Astrocyte (in vitro differentiated cells and primary cell): ENCODE data around the gene ADAP1.

Source experiments
- CTCF ChIP-seq: IDR thresholded peaks from 2 replicates; pipeline ENCODE4 v1.5.1; 2011; ENCODE audit warnings: low read depth, mild to moderate bottlenecking, inconsistent platforms, low read length, moderate library complexity; ENCODE audit not compliant: insufficient read depth
- EZH2 ChIP-seq: IDR thresholded peaks from 2 replicates; pipeline ENCODE4 v1.6.1; 2012; ENCODE audit warnings: mild to moderate bottlenecking, low read length, inconsistent platforms; ENCODE audit not compliant: insufficient read depth

- TF ChIP-seq EZH2 (no peak), CTCF (no peak)
Observed at GRCh38 chr7:940599-941408, 13.7 kb downstream of the ADAP1 start.
